Mucosa of descending colon (tissue), 3 donors: ENCODE measurements around the gene SERPINC1. TPM values are rescaled to one million over a fixed set of nuclear protein-coding genes. Genes with fewer than 3 reads are reported as not detected.
A peak's percentile ranks its signal among the peaks of the same experiment; 100 is the strongest.

Source experiments
- ATAC-seq: fragments of 200-7000 bp; cut with Tn5 transposase; one replicate; pipeline ENCODE4 v1.9.1; 2020; ENCODE audit warnings: mild to moderate bottlenecking, moderate library complexity
- DNase-seq, 3 donors: peaks; one replicate each; pipeline ENCODE4 v3.0.0-alpha.2; 2020
- H3K36me3 ChIP-seq: fragments of 200-600 bp; one replicate; pipeline ENCODE4 v1.8.0; 2021; ENCODE audit warnings: low read depth, mild to moderate bottlenecking
- H3K4me1 ChIP-seq: fragments of 200-600 bp; one replicate; pipeline ENCODE4 v1.8.0; 2021; ENCODE audit warnings: low read depth, mild to moderate bottlenecking
- H3K4me3 ChIP-seq: fragments of 200-600 bp; one replicate; pipeline ENCODE4 v1.8.0; 2021; ENCODE audit warnings: mild to moderate bottlenecking
- H3K9me3 ChIP-seq: fragments of 200-600 bp; one replicate; pipeline ENCODE4 v1.8.0; 2021; ENCODE audit warnings: mild to moderate bottlenecking
- CTCF ChIP-seq: fragments of 200-600 bp; IDR thresholded peaks from one replicate; pipeline ENCODE4 v1.8.0; 2022; ENCODE audit warnings: antibody characterized with exemption, mild to moderate bottlenecking
- intact Hi-C, 2 donors: fragments of 100-400 bp; cut with DNase I in 1 of 2; cut with micrococcal nuclease in 1 of 2; formaldehyde crosslinking; loops; one replicate each; pipeline versions ENCODE4 v1.11.0 to v1.11.1; 2022; cut with DNase I, micrococcal nuclease
- total RNA-seq, 3 donors: library from RNA; stranded (reverse); fragmentation: NEBNext Ultra II Directional in 2 of 3; extraction: Animal tissue kit (Norgen Biotek cat#: 25700) in 2 of 3; gene quantifications; one replicate each; pipeline versions ENCODE4 v1.2.1 to v1.2.4, GENCODE V29; 2021 to 2023
- donor health status: DM: no; HTN: no; CAD: no; lungs with moderate emphysema.
- donor health status: DM: no; HTN: no; CAD: no.
- donor health status: DM: no; HTN: yes; CAD: no.

Gene SERPINC1
- total RNA-seq, 3 donors from 2014 or later = not detected

GRCh38 chr1:173868266-173869020 is 48.7 kb downstream of the SERPINC1 start, which contains the start of gene ZBTB37:
ZBTB37 (plus strand) TSS chr1:173868380; CDS start chr1:173870226, 1,846 bp downstream.
- no peak for TF ChIP-seq CTCF
- ATAC-seq (peak; percentile 88), DNase-seq (peak; percentile 97 to 98 (median 98))
- no peaks in the 10 kb centered on the region for H3K36me3 ChIP-seq
- peaks cover 12% of the 10 kb centered on the region for H3K4me1 ChIP-seq
- H3K4me3 ChIP-seq = peak within 1 kb of the TSS; percentile 56
- no peaks in the 10 kb centered on the region for H3K9me3 ChIP-seq
- intact Hi-C loops = no loop called here

GRCh38 chr1:173867753-173868265 is 49.3 kb downstream of the SERPINC1 start, which contains the start of gene GAS5:
GAS5 (minus strand) TSS chr1:173867989.
- Histone ChIP-seq H3K9me3 (no peaks in the 10 kb centered on the region), H3K36me3 (no peaks in the 10 kb centered on the region), H3K4me1 (peaks cover 12% of the 10 kb centered on the region), H3K4me3 (peak within 1 kb of the TSS; percentile 56)
- ATAC-seq = peak; percentile 89
- TF ChIP-seq CTCF = no peak
- intact Hi-C loops = no loop called here
- DNase-seq = peak; percentile 99 to 100 (median 99)

- H3K4me3 ChIP-seq = peak overlapping the region; percentile 56
- no peak for TF ChIP-seq CTCF
- no peaks in the 10 kb centered on the region for H3K9me3 ChIP-seq
- ATAC-seq (peak; percentile 0), DNase-seq (peak in 2 of 3 donors; percentile 49 to 53)
- intact Hi-C loops = no loop called here
- no peaks in the 10 kb centered on the region for H3K36me3 ChIP-seq
- peaks cover 12% of the 10 kb centered on the region for H3K4me1 ChIP-seq
Measured at GRCh38 chr1:173867141-173867752, 49.9 kb downstream of the SERPINC1 start.

- Histone ChIP-seq H3K4me1 (peaks cover 12% of the 10 kb centered on the region), H3K36me3 (no peaks in the 10 kb centered on the region), H3K9me3 (no peaks in the 10 kb centered on the region), H3K4me3 (peak overlapping the region; percentile 56)
- intact Hi-C loops = no loop called here
- no peak for TF ChIP-seq CTCF
- ATAC-seq (no peak), DNase-seq (no peak)
Measured at GRCh38 chr1:173866413-173867115, 50.6 kb downstream of the SERPINC1 start.

GRCh38 chr1:173865468-173866164 is 51.5 kb downstream of the SERPINC1 start:
- Histone ChIP-seq H3K4me1 (peaks cover 12% of the 10 kb centered on the region), H3K9me3 (no peaks in the 10 kb centered on the region), H3K36me3 (no peaks in the 10 kb centered on the region), H3K4me3 (no peak overlapping the region)
- intact Hi-C loops = no loop called here
- DNase-seq = no peak
- no peak for TF ChIP-seq CTCF
- no peak for ATAC-seq
